SK-N-SH (cell line): ENCODE data around the gene C1orf50. TPM values are rescaled to one million over a fixed set of nuclear protein-coding genes. Genes with fewer than 3 reads are reported as not detected.

Experiments
- CTCF ChIA-PET: fragments of 300-600, 350-600 bp; formaldehyde crosslinking; extraction: SDS; loops from one replicate; lab custom pipeline; 2021; lab: Yijun Ruan, JAX
- POLR2A ChIA-PET: fragments of 350-600 bp; sonication (Branson Sonifier 250); formaldehyde crosslinking; extraction: SDS; loops from one replicate; lab custom pipeline; 2020; ENCODE audit warnings: antibody characterized with exemption, inconsistent platforms; lab: Yijun Ruan, JAX
- DNase-seq: peaks from one replicate; pipeline ENCODE4 v3.0.0; 2012
- H2AFZ ChIP-seq: fragments of 200-600 bp; sonication (generic); 2 replicates; pipeline ENCODE4 v1.8.1; 2016; ENCODE audit warnings: antibody characterized with exemption, mild to moderate bottlenecking, low read depth
- H3F3A ChIP-seq: fragments of 200-600 bp; sonication (generic); replicated peaks from 2 replicates; pipeline ENCODE3; 2016; ENCODE audit warnings: antibody characterized with exemption, mild to moderate bottlenecking; ENCODE audit not compliant: insufficient read depth
- H3K27ac ChIP-seq, 2 experiments: fragments of 200-500 bp in 1 of 2; fragments of 200-600 bp in 1 of 2; sonication (Bioruptor generic) in 1 of 2; sonication (generic), shearing (Covaris generic) in 1 of 2; 2 replicates each; pipeline versions ENCODE4 v1.5.1 to v1.6.1; 2014 to 2016; ENCODE audit warnings: low read depth in 2 of 2, inconsistent platforms in 1 of 2, low read length in 1 of 2, mild to moderate bottlenecking in 1 of 2, mixed read lengths in 1 of 2
- H3K27me3 ChIP-seq: fragments of 200-600 bp; sonication (generic), shearing (Covaris generic); 2 replicates; pipeline ENCODE4 v1.6.1; 2016; ENCODE audit warnings: mixed run types; ENCODE audit not compliant: insufficient read depth
- H3K36me3 ChIP-seq, 2 experiments: fragments of 200-500 bp in 1 of 2; fragments of 200-600 bp in 1 of 2; sonication (Bioruptor generic) in 1 of 2; sonication (generic) in 1 of 2; replicated peaks in 1 of 2; 2 replicates each; pipeline versions ENCODE3 to v1.5.1; 2014 to 2016; ENCODE audit warnings: low read length in 1 of 2, mild to moderate bottlenecking in 1 of 2; ENCODE audit not compliant: insufficient read depth in 2 of 2, control insufficient read depth in 1 of 2
- H3K4me1 ChIP-seq, 2 experiments: fragments of 200-500 bp in 1 of 2; fragments of 200-600 bp in 1 of 2; sonication (Bioruptor generic) in 1 of 2; sonication (generic), shearing (Covaris generic) in 1 of 2; 2 replicates each; pipeline versions ENCODE4 v1.5.1 to v1.6.1; 2014 to 2016; ENCODE audit warnings: low read depth in 1 of 2, low read length in 1 of 2, mixed run types in 1 of 2; ENCODE audit not compliant: insufficient read depth in 2 of 2, control insufficient read depth in 1 of 2
- H3K4me2 ChIP-seq: fragments of 200-600 bp; sonication (generic), shearing (Covaris generic); 2 replicates; pipeline ENCODE4 v1.6.1; 2017; ENCODE audit warnings: mixed run types
- H3K4me3 ChIP-seq, 2 experiments: fragments of 200-500 bp in 1 of 2; fragments of 200-600 bp in 1 of 2; sonication (Bioruptor generic) in 1 of 2; sonication (generic), shearing (Covaris generic) in 1 of 2; 2 replicates each; pipeline versions ENCODE4 v1.5.1 to v1.8.1; 2014 to 2016; ENCODE audit warnings: low read depth in 2 of 2, inconsistent platforms in 1 of 2, low read length in 1 of 2, mild to moderate bottlenecking in 1 of 2, mixed read lengths in 1 of 2, moderate library complexity in 1 of 2
- H3K79me2 ChIP-seq: fragments of 200-600 bp; sonication (generic); 2 replicates; pipeline ENCODE4 v1.8.1; 2017; ENCODE audit warnings: mild to moderate bottlenecking; ENCODE audit not compliant: insufficient read depth
- H3K9ac ChIP-seq: fragments of 200-600 bp; sonication (generic); 2 replicates; pipeline ENCODE4 v1.6.1; 2017; ENCODE audit warnings: mixed run types
- H3K9me2 ChIP-seq: fragments of 200-600 bp; sonication (generic); 2 replicates; pipeline ENCODE4 v1.6.1; 2017; ENCODE audit warnings: mixed run types
- H3K9me3 ChIP-seq: fragments of 200-600 bp; sonication (generic); 2 replicates; pipeline ENCODE4 v1.6.1; 2017; ENCODE audit warnings: mixed run types, mild to moderate bottlenecking, moderate library complexity
- H4K20me1 ChIP-seq: fragments of 200-600 bp; sonication (generic); 2 replicates; pipeline ENCODE4 v1.6.1; 2017; ENCODE audit warnings: mild to moderate bottlenecking, mixed run types; ENCODE audit not compliant: insufficient read depth
- CHD2 ChIP-seq: fragments of 150-350 bp; IDR thresholded peaks from 2 replicates; pipeline ENCODE4 v1.6.1; 2018; ENCODE audit warnings: low read length; ENCODE audit not compliant: partially characterized antibody
- CTCF ChIP-seq: fragments of 200-600 bp; sonication (generic); IDR thresholded peaks from 2 replicates; pipeline ENCODE4 v1.6.1; 2017; ENCODE audit warnings: antibody characterized with exemption, mild to moderate bottlenecking, moderate library complexity
- EP300 ChIP-seq, 2 experiments: IDR thresholded peaks; 2 replicates each; pipeline versions ENCODE4 v1.4.0 to v1.6.1; 2012; ENCODE audit warnings: borderline replicate concordance in 1 of 2, low read depth in 1 of 2, low read length in 1 of 2
- FOSL2 ChIP-seq: IDR thresholded peaks from 2 replicates; pipeline ENCODE4 v1.4.0; 2012; ENCODE audit warnings: low read depth, mild to moderate bottlenecking, moderate library complexity, borderline replicate concordance
- JUND ChIP-seq: IDR thresholded peaks from 2 replicates; pipeline ENCODE4 v1.4.0; 2012
- MEF2A ChIP-seq: IDR thresholded peaks from 2 replicates; pipeline ENCODE4 v1.4.0; 2012; ENCODE audit warnings: low read depth, borderline replicate concordance
- NFIC ChIP-seq: IDR thresholded peaks from 2 replicates; pipeline ENCODE4 v1.4.0; 2012; ENCODE audit warnings: borderline replicate concordance
- NRF1 ChIP-seq: IDR thresholded peaks from 2 replicates; pipeline ENCODE4 v1.6.1; 2012; ENCODE audit warnings: low read depth, mild to moderate bottlenecking, low read length
- PBX3 ChIP-seq: IDR thresholded peaks from 2 replicates; pipeline ENCODE4; 2012
- POLR2AphosphoS5 ChIP-seq: IDR thresholded peaks from 2 replicates; pipeline ENCODE4 v1.6.1; 2012; ENCODE audit warnings: low read depth, low read length
- RAD21 ChIP-seq: IDR thresholded peaks from 2 replicates; pipeline ENCODE4 v1.6.1; 2012; ENCODE audit warnings: mild to moderate bottlenecking, low read length
- RCOR1 ChIP-seq: fragments of 150-350 bp; IDR thresholded peaks from 2 replicates; pipeline ENCODE4 v1.6.1; 2017; ENCODE audit warnings: antibody characterized with exemption, low read length
- REST ChIP-seq: IDR thresholded peaks from 2 replicates; pipeline ENCODE4 v1.6.1; 2012; ENCODE audit warnings: mild to moderate bottlenecking, low read depth, low read length, moderate library complexity
- RFX5 ChIP-seq: IDR thresholded peaks from 2 replicates; pipeline ENCODE4 v1.6.1; 2012; ENCODE audit warnings: mild to moderate bottlenecking, improper control_type of control experiment, low read length
- SIN3A ChIP-seq: IDR thresholded peaks from 2 replicates; pipeline ENCODE4 v1.6.1; 2012; ENCODE audit warnings: low read depth, mild to moderate bottlenecking, low read length, moderate library complexity, borderline replicate concordance
- SMC3 ChIP-seq: IDR thresholded peaks from 2 replicates; pipeline ENCODE4 v1.6.1; 2012; ENCODE audit warnings: low read depth, low read length, improper control_type of control experiment
- TAF1 ChIP-seq: IDR thresholded peaks from 2 replicates; pipeline ENCODE4 v1.6.1; 2012; ENCODE audit warnings: low read depth, mild to moderate bottlenecking, low read length, moderate library complexity, borderline replicate concordance
- TCF12 ChIP-seq: IDR thresholded peaks from 2 replicates; pipeline ENCODE4 v1.4.0; 2012
- USF2 ChIP-seq: fragments of 150-350 bp; IDR thresholded peaks from 2 replicates; pipeline ENCODE4 v1.6.1; 2017; ENCODE audit warnings: antibody characterized with exemption, low read length, low read depth, borderline replicate concordance
- YY1 ChIP-seq: IDR thresholded peaks from 2 replicates; pipeline ENCODE4 v1.4.0; 2012; ENCODE audit warnings: low read depth, mild to moderate bottlenecking
- WGBS: methylation state at CpG from one replicate; pipeline ENCODE4 v1.1.6; 2017; ENCODE audit warnings: low lambda C conversion rate; 5-methylcytosine and 5-hydroxymethylcytosine counted together
- polyA plus RNA-seq, 3 experiments: library from polyadenylated mRNA; depleted of rRNA; stranded (reverse); fragments of >200 nt; gene quantifications; 2 replicates each; pipeline ENCODE4 v1.2.3, GENCODE V29; 2012

C1orf50 gene
- polyA plus RNA-seq, 1 of the 3 experiments (the other 2 are of a cell fraction): 2.6 TPM

GRCh38 chr1:42730988-42731387 is 36.1 kb upstream of the C1orf50 start:
- Histone ChIP-seq H3K4me1 (peaks cover 0 to 6% of the 10 kb centered on the region in 2 experiments; a peak in 1 of 4 replicates), H3F3A (no peaks in the 10 kb centered on the region), H4K20me1 (no peaks in the 10 kb centered on the region), H3K79me2 (no peaks in the 10 kb centered on the region), H3K36me3 (no peaks in the 10 kb centered on the region), H3K9me3 (no peaks in the 10 kb centered on the region), H3K4me3 (no peak overlapping the region), H3K4me2 (no peak overlapping the region), H3K9ac (no peak overlapping the region), H3K9me2 (no peaks in the 10 kb centered on the region), H2AFZ (no peak overlapping the region), H3K27me3 (no peaks in the 10 kb centered on the region), H3K27ac (no peak overlapping the region)
- CTCF ChIA-PET: interaction anchor here (0.6 to 1.7 kb wide), 4 partner anchors 10 to 387 kb away, joined by 3 to 4 read pairs (median 4); no protein-coding TSS in a partner anchor
- POLR2A ChIA-PET: no interaction called here
- 0 out of 2 replicates have a peak, but pooled peaks have one; percentile 18 for TF ChIP-seq PBX3
- no peak for TF ChIP-seq NRF1
- peak; percentile 37 for TF ChIP-seq CTCF
- peak; percentile 54 for TF ChIP-seq RAD21
- TF ChIP-seq FOSL2: peak; percentile 31; the same call in 1 of the 2 replicates
- peak; percentile 32 for DNase-seq
- 67% methylated on average over 4 of the region's 4 CpGs for WGBS

- Histone ChIP-seq H3K79me2 (no peaks in the 10 kb centered on the region), H2AFZ (no peak overlapping the region), H3K9ac (no peak overlapping the region), H3K36me3 (no peaks in the 10 kb centered on the region), H3K4me1 (peaks cover 0 to 6% of the 10 kb centered on the region in 2 experiments; a peak in 1 of 4 replicates), H3K4me3 (no peak overlapping the region), H3F3A (no peaks in the 10 kb centered on the region), H3K27ac (no peak overlapping the region), H3K4me2 (no peak overlapping the region), H3K27me3 (no peaks in the 10 kb centered on the region), H3K9me3 (no peaks in the 10 kb centered on the region), H3K9me2 (no peaks in the 10 kb centered on the region), H4K20me1 (no peaks in the 10 kb centered on the region)
- DNase-seq: peak; percentile 6
- WGBS: 83% methylated on average over 3 of the region's 3 CpGs
- POLR2A ChIA-PET: no interaction called here
- CTCF ChIA-PET: interaction anchor here (0.6 to 1.7 kb wide), 3 partner anchors 11 to 387 kb away, joined by 3 to 4 read pairs (median 4); no protein-coding TSS in a partner anchor
- TF ChIP-seq MEF2A: no peak
- TF ChIP-seq TAF1: no peak
- no peak for TF ChIP-seq YY1
- TF ChIP-seq REST: no peak
- no peak for TF ChIP-seq PBX3
- TF ChIP-seq SIN3A: no peak
- TF ChIP-seq USF2: no peak
- no peak for TF ChIP-seq SMC3
- TF ChIP-seq RFX5: no peak
- no peak for TF ChIP-seq EP300 (IDR thresholded peaks at IDR 0.05; ENCODE audit: borderline replicate concordance in 1 of 2, low read depth in 1 of 2, low read length in 1 of 2)
- no peak for TF ChIP-seq POLR2AphosphoS5
- TF ChIP-seq RCOR1: no peak
- TF ChIP-seq RAD21: no peak
- TF ChIP-seq JUND: no peak
- TF ChIP-seq TCF12: no peak
- TF ChIP-seq NRF1: no peak
- no peak for TF ChIP-seq NFIC
- no peak for TF ChIP-seq CHD2
Measured at GRCh38 chr1:42731585-42731984, 35.5 kb upstream of the C1orf50 start.
